Measurements from ENCODE around the gene DISC1.
"Not testable (repeated sequence)": the region's sequence is repeated elsewhere in the genome, so short reads cannot be mapped to it uniquely, and the experiment has no call there.

Gene DISC1

DNA sequence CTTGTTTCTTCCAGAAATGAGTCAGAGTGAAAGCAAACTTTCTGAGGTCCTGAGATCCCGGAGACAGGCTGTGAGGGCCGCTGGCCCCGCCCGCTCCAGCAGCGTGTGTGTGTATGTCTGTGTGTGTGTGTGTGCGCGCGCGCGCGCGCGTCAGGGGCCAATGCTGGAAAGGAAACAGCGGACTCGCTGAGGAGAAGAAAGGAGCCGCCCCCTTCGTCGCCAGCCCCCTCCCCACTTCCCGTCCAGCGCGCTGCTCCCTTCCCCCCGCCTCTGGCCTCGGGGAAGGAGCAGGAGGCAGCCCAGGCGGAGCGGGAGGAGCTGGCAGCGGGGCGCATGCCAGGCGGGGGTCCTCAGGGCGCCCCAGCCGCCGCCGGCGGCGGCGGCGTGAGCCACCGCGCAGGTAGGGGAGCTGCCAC lies at the start of gene DISC1:
DISC1 (plus strand) TSS at position 256 of the 416 bp plus-strand sequence; CDS start at position 334, 78 bp downstream.
- no peaks in the 10 kb centered on the region for H3K9me3 ChIP-seq (ENCODE audit: control insufficient read depth, low read length)
- H3K4me1 ChIP-seq (ENCODE audit: control insufficient read depth, insufficient read depth, low read length): no peaks in the 10 kb centered on the region
- DNase-seq (ENCODE audit: low read depth): peak; percentile 89
- H3K4me3 ChIP-seq (ENCODE audit: low read length): peak within 1 kb of the TSS; percentile 88
- H3K9ac ChIP-seq (ENCODE audit: low read length): peak within 1 kb of the TSS; percentile 86
- H3K36me3 ChIP-seq (ENCODE audit: control insufficient read depth, insufficient read depth, low read length, severe bottlenecking): no peaks in the 10 kb centered on the region
- H3K27me3 ChIP-seq (replicated peaks; ENCODE audit: control insufficient read depth, insufficient read depth, low read length): peaks cover 7% of the 10 kb centered on the region

DNA sequence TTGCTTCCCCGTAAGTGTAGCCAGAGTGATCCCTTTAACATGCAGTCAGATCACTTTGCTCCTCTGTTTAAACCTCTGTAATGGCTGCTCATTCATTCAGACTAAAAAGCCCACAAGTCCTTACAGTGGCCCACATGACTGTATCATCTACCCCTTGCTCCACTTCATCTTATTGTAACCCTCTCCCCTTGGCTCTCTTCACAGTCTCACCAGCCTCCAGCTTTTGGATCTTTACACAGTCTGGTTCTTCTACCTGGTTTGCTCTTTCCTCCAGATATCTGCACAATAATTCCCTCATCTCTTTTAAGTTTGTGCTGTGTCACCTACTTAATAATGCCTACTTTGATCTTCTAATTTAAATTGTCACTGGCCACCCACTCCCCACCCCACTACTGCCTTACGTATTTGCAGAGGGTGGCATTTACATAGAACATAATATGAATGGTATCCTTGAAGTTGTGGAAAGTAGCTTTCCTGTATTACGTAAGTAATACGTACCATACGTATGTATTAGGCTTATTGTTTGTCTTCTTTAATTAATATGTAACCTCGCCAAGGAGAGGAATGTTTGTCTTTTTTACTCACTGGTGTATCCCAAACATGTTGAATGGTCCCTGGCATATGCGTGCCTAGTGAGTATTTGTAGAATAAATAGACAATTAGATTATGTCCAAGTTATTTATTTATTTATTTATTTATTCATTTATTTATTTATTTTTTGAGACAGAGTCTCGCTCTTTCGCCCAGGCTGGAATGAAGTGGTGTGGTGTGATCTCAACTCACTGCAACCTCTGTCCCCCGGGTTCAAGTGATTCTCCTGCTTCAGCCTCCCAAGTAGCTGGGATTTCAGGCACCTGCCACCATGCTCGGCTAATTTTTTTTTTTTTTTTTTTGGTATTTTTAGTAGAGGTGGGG lies 49.5 kb upstream of the DISC1 start:
- Histone ChIP-seq H3K9ac (ENCODE audit: low read length) (no peak overlapping the region), H3K9me3 (ENCODE audit: control insufficient read depth, low read length) (no peaks in the 10 kb centered on the region), H3K27me3 (replicated peaks; ENCODE audit: control insufficient read depth, insufficient read depth, low read length) (no peaks in the 10 kb centered on the region), H3K4me1 (ENCODE audit: control insufficient read depth, insufficient read depth, low read length) (no peaks in the 10 kb centered on the region), H3K4me3 (ENCODE audit: low read length) (no peak overlapping the region), H3K36me3 (ENCODE audit: control insufficient read depth, insufficient read depth, low read length, severe bottlenecking) (no peaks in the 10 kb centered on the region)
- DNase-seq (ENCODE audit: low read depth): no peak

DNA sequence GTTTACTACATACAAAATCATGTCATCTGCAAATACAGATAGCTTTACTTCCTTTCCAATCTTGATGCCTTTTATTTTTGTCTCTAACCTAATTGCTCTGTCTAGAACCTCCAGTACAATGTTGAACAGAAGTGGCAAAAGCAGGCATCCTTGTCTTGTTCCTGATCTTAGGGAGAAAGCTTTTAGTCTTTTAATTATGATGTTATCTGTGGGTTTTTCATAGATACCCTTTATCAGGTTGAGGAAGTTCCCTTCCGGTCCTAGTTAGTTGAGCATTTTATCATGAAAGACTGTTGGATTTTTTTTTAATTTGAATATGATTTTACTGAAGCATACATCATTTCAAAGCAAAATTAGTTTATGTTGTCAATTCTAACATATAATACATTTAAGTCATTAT lies 45.7 kb upstream of the DISC1 start:
- Histone ChIP-seq H3K4me1 (ENCODE audit: control insufficient read depth, insufficient read depth, low read length) (no peaks in the 10 kb centered on the region), H3K9me3 (ENCODE audit: control insufficient read depth, low read length) (no peaks in the 10 kb centered on the region), H3K9ac (ENCODE audit: low read length) (no peak overlapping the region), H3K4me3 (ENCODE audit: low read length) (no peak overlapping the region), H3K36me3 (ENCODE audit: control insufficient read depth, insufficient read depth, low read length, severe bottlenecking) (no peaks in the 10 kb centered on the region), H3K27me3 (replicated peaks; ENCODE audit: control insufficient read depth, insufficient read depth, low read length) (no peaks in the 10 kb centered on the region)
- no peak for DNase-seq (ENCODE audit: low read depth)

DNA sequence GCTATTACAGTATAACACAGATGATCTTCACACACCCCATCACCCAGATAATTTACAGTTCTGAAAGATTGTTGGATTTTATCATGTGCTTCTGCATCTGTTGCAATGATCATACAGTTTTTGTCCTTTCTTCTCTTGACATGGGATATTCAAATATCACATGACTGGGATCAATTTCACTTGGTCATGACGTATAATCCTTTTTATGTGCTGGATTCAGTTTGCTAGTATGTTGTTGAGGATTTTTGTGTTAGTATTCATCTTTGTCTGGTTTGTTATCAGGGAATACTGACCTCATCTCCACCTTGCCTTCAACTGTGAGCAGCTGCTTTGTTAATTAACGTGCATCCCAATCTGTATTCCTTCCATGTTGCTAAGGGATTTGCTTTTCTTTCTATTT lies 44.7 kb upstream of the DISC1 start:
- Histone ChIP-seq H3K27me3 (replicated peaks; ENCODE audit: control insufficient read depth, insufficient read depth, low read length) (no peaks in the 10 kb centered on the region), H3K4me3 (ENCODE audit: low read length) (no peak overlapping the region), H3K9me3 (ENCODE audit: control insufficient read depth, low read length) (no peaks in the 10 kb centered on the region), H3K4me1 (ENCODE audit: control insufficient read depth, insufficient read depth, low read length) (no peaks in the 10 kb centered on the region), H3K9ac (ENCODE audit: low read length) (no peak overlapping the region), H3K36me3 (ENCODE audit: control insufficient read depth, insufficient read depth, low read length, severe bottlenecking) (no peaks in the 10 kb centered on the region)
- no peak for DNase-seq (ENCODE audit: low read depth)

GRCh38 chr1:231583376-231583775 lies 43.2 kb upstream of the DISC1 start:
- no peak for DNase-seq (ENCODE audit: low read depth)
- H3K9ac ChIP-seq (ENCODE audit: low read length): no peak overlapping the region
- H3K4me1 ChIP-seq (ENCODE audit: control insufficient read depth, insufficient read depth, low read length): no peaks in the 10 kb centered on the region
- H3K9me3 ChIP-seq (ENCODE audit: control insufficient read depth, low read length): no peaks in the 10 kb centered on the region
- H3K27me3 ChIP-seq (replicated peaks; ENCODE audit: control insufficient read depth, insufficient read depth, low read length): no peaks in the 10 kb centered on the region
- H3K4me3 ChIP-seq (ENCODE audit: low read length): no peak overlapping the region
- H3K36me3 ChIP-seq (ENCODE audit: control insufficient read depth, insufficient read depth, low read length, severe bottlenecking): no peaks in the 10 kb centered on the region

DNA sequence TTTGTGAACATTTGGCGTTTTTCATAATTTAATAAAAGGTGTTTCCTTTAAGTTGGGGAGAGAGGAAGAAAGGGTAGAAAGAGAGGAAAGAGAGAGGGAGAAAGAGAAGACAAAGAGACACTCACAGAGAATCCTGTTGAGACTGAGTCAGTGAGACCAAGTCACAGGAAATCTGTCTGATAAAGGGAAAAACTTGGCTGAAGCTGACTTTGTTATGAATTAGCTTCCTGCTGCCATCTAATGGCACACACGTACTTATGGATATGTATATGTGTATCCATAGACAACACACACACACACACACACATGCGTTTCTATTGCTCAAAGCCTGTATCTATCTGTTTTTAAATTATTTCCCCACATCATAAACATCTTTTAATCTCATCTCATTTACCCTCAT lies 42.5 kb upstream of the DISC1 start:
- peak; percentile 62 for DNase-seq (ENCODE audit: low read depth)
- H3K4me1 ChIP-seq (ENCODE audit: control insufficient read depth, insufficient read depth, low read length): no peaks in the 10 kb centered on the region
- no peaks in the 10 kb centered on the region for H3K36me3 ChIP-seq (ENCODE audit: control insufficient read depth, insufficient read depth, low read length, severe bottlenecking)
- no peak overlapping the region for H3K4me3 ChIP-seq (ENCODE audit: low read length)
- H3K9me3 ChIP-seq (ENCODE audit: control insufficient read depth, low read length): no peaks in the 10 kb centered on the region
- no peak overlapping the region for H3K9ac ChIP-seq (ENCODE audit: low read length)
- H3K27me3 ChIP-seq (replicated peaks; ENCODE audit: control insufficient read depth, insufficient read depth, low read length): no peaks in the 10 kb centered on the region

DNA sequence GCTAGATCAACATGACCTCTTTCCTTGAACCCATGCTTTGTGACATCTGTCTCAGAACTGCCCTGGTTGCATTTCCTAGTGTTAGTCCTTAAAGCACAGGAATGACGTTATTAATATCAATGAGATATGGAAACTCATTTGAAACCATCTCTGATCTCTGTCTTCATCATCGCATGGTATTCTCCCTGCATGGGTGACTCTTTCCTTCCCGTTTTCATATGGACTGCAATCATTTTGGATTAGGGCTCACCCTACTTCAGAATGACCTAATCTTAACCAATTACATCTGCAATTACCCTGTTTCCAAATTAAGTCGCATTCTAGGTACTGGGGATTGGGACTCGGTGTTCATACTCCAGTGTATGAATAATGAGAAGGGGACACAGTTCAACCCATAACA lies 41.7 kb upstream of the DISC1 start:
- DNase-seq (ENCODE audit: low read depth): no peak

DNA sequence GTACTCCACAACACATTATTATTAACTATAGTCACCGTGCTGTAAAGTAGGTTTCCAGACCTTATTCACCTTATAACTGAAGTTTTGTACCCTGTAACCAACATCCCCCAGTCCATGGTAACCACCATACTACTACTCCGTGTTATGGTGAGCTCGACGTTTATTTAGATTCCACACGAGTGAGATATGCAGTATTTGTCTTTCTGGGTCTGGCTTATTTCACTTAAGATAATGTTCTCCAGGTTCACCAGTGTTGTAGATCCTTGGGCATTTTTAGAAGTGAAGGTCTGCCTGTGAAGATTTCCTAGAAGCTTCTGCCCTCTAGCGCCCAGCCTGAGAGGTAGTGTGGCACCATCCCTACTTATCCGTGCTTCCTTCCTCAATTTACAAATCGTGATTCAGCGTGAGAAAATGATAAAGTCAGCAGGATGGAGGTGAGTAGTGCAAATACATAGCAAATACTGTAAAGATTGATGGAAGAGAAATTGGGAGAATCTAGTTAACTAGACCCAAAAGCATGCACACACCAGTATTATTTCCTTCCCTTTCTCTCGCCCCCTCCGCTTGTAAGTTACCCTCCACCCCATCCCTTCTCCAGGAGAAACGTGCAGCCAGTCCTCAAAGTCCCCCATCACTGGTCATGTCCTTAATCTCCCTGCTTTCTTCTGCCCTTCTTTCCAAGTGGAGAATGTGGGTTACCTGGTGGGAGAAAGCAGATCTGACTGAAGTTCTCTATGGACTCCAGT lies 36.0 kb upstream of the DISC1 start:
- DNase-seq (ENCODE audit: low read depth): peak; percentile 82
- peaks cover 2% of the 10 kb centered on the region for H3K4me1 ChIP-seq (ENCODE audit: control insufficient read depth, insufficient read depth, low read length)
- H3K9ac ChIP-seq (ENCODE audit: low read length): no peak overlapping the region
- no peaks in the 10 kb centered on the region for H3K36me3 ChIP-seq (ENCODE audit: control insufficient read depth, insufficient read depth, low read length, severe bottlenecking)
- no peaks in the 10 kb centered on the region for H3K9me3 ChIP-seq (ENCODE audit: control insufficient read depth, low read length)
- H3K4me3 ChIP-seq (ENCODE audit: low read length): no peak overlapping the region
- H3K27me3 ChIP-seq (replicated peaks; ENCODE audit: control insufficient read depth, insufficient read depth, low read length): no peaks in the 10 kb centered on the region

More for the DNA sequence above, 41.7 kb upstream of the DISC1 start:
- H3K27me3 ChIP-seq (replicated peaks; ENCODE audit: control insufficient read depth, insufficient read depth, low read length): no peaks in the 10 kb centered on the region
- H3K9me3 ChIP-seq (ENCODE audit: control insufficient read depth, low read length): no peaks in the 10 kb centered on the region
- no peak overlapping the region for H3K4me3 ChIP-seq (ENCODE audit: low read length)
- no peaks in the 10 kb centered on the region for H3K4me1 ChIP-seq (ENCODE audit: control insufficient read depth, insufficient read depth, low read length)
- no peaks in the 10 kb centered on the region for H3K36me3 ChIP-seq (ENCODE audit: control insufficient read depth, insufficient read depth, low read length, severe bottlenecking)
- no peak overlapping the region for H3K9ac ChIP-seq (ENCODE audit: low read length)

GRCh38 chr1:231591466-231591865 lies 35.1 kb upstream of the DISC1 start:
- Histone ChIP-seq H3K27me3 (replicated peaks; ENCODE audit: control insufficient read depth, insufficient read depth, low read length) (no peaks in the 10 kb centered on the region), H3K36me3 (ENCODE audit: control insufficient read depth, insufficient read depth, low read length, severe bottlenecking) (no peaks in the 10 kb centered on the region), H3K4me3 (ENCODE audit: low read length) (no peak overlapping the region), H3K9ac (ENCODE audit: low read length) (no peak overlapping the region), H3K4me1 (ENCODE audit: control insufficient read depth, insufficient read depth, low read length) (peaks cover 10% of the 10 kb centered on the region), H3K9me3 (ENCODE audit: control insufficient read depth, low read length) (no peaks in the 10 kb centered on the region)
- no peak for DNase-seq (ENCODE audit: low read depth)

- Histone ChIP-seq H3K27me3 (replicated peaks; ENCODE audit: control insufficient read depth, insufficient read depth, low read length) (no peaks in the 10 kb centered on the region), H3K36me3 (ENCODE audit: control insufficient read depth, insufficient read depth, low read length, severe bottlenecking) (no peaks in the 10 kb centered on the region), H3K4me1 (ENCODE audit: control insufficient read depth, insufficient read depth, low read length) (peaks cover 16% of the 10 kb centered on the region), H3K9me3 (ENCODE audit: control insufficient read depth, low read length) (no peaks in the 10 kb centered on the region), H3K4me3 (ENCODE audit: low read length) (no peak overlapping the region), H3K9ac (ENCODE audit: low read length) (no peak overlapping the region)
- no peak for DNase-seq (ENCODE audit: low read depth)
Observed at GRCh38 chr1:231592809-231593208, 33.8 kb upstream of the DISC1 start.

GRCh38 chr1:231593264-231593663 lies 33.3 kb upstream of the DISC1 start:
- H3K27me3 ChIP-seq (replicated peaks; ENCODE audit: control insufficient read depth, insufficient read depth, low read length); H3K4me3 ChIP-seq (ENCODE audit: low read length); H3K9ac ChIP-seq (ENCODE audit: low read length); H3K36me3 ChIP-seq (ENCODE audit: control insufficient read depth, insufficient read depth, low read length, severe bottlenecking); DNase-seq (ENCODE audit: low read depth); H3K9me3 ChIP-seq (ENCODE audit: control insufficient read depth, low read length): not testable (repeated sequence)
- H3K4me1 ChIP-seq (ENCODE audit: control insufficient read depth, insufficient read depth, low read length): peaks cover 16% of the 10 kb centered on the region
